Duodenal mucosa (tissue), 2 donors: ENCODE results near the gene ILDR1.

ENCODE experiments used
- H3K27ac ChIP-seq: one replicate; pipeline ENCODE4 v1.7.0; 2013; ENCODE audit warnings: low read depth, low read length
- H3K27me3 ChIP-seq, 2 donors: one replicate each; pipeline ENCODE4 v1.7.0; 2013; ENCODE audit warnings: low read length in 2 of 2, control low read depth in 1 of 2; ENCODE audit not compliant: insufficient read depth in 2 of 2, control insufficient read depth in 1 of 2
- H3K36me3 ChIP-seq, 2 donors: one replicate each; pipeline ENCODE4 v1.7.0; 2013; ENCODE audit warnings: low read length in 2 of 2, control low read depth in 1 of 2; ENCODE audit not compliant: insufficient read depth in 2 of 2, control insufficient read depth in 1 of 2
- H3K4me1 ChIP-seq, 2 donors: one replicate each; pipeline ENCODE4 v1.7.0; 2013; ENCODE audit warnings: low read length in 2 of 2, control low read depth in 1 of 2; ENCODE audit not compliant: insufficient read depth in 2 of 2, control insufficient read depth in 1 of 2
- H3K4me3 ChIP-seq, 2 donors: one replicate each; pipeline ENCODE4 v1.7.0; 2013; ENCODE audit warnings: low read length in 2 of 2, low read depth in 1 of 2
- H3K9ac ChIP-seq, 2 donors: one replicate each; pipeline ENCODE4 v1.7.0; 2013; ENCODE audit warnings: low read length in 2 of 2, low read depth in 1 of 2
- H3K9me3 ChIP-seq, 2 donors: one replicate each; pipeline ENCODE4 v1.7.0; 2013; ENCODE audit warnings: low read length in 2 of 2, control low read depth in 1 of 2; ENCODE audit not compliant: control insufficient read depth in 1 of 2

ILDR1 gene

DNA sequence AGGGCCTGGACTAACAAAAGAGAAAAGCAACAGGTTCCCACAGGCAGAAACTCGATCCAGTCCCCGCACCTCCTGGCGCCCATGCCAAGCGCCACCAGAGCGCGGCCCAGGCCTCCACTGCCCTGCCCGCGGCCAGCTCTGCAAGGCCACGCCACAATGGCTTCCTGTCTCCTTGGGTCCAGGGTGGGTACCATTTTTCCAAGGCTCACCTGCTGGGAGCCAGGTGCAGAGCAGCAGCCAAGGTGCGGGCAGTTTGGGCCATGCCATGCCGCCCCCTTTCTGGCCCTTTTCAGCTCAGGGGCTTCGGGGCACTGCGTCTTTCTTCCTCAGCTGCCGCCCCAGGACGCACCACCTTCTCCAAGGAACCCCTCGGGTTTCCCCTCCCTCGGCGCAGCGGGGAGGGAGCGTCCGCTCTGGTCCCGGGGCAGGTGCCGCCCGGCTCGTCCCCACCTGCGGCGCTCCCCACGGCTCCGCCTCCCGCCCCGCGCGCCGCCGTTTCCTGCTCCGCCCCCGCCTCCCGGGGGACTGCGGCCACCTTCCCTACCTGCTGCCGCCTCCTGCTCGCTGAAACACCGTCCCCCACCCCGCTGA, at the start of gene ILDR1:
Gene ILDR1, minus strand, starts transcription at position 437 of the 591 bp plus-strand sequence. Its CDS starts 170 bp downstream, at position 267.
- H3K27me3 ChIP-seq: no peaks in the 10 kb centered on the region
- H3K9ac ChIP-seq: peak within 1 kb of the TSS; percentile 63
- H3K36me3 ChIP-seq: no peaks in the 10 kb centered on the region
- peaks cover 7 to 10% of the 10 kb centered on the region in 2 donors for H3K4me1 ChIP-seq
- H3K9me3 ChIP-seq: no peaks in the 10 kb centered on the region
- peak within 1 kb of the TSS; percentile 68 for H3K27ac ChIP-seq
- H3K4me3 ChIP-seq: peak within 1 kb of the TSS; percentile 65 to 73

DNA sequence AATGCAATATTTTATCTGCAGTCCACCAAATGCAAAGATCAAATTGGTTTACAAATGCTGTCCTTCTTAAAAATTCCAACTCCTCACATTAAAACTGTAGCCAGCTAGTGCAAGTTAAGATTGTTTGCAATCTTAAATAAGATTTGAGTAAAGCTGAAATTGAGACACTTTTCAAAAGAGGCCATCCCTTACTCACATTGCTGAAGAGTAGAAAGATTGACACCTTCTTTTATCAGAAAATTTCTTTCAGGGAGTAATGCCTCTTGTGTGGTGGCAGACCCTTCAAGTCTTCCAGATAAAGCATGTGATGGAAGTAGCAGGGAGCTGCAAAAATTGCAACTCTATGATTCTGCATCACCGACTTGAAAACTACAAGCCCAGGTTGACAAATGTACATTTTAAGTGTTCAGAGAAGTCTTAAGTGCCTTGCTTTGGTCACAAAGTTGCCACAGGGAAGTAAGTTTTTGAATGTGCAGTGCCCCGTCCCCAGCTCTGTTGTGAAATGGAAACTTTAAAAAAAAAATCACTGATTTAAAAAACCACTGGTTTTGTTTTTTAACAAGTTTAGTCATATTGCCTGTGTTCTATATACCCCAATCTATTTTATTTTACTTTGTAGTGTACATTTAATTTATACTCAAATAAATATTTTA, 45.7 kb upstream of the ILDR1 start:
- Histone ChIP-seq H3K4me1 (no peaks in the 10 kb centered on the region), H3K9ac (no peak overlapping the region), H3K27me3 (no peaks in the 10 kb centered on the region), H3K4me3 (no peak overlapping the region), H3K27ac (no peak overlapping the region), H3K36me3 (no peaks in the 10 kb centered on the region), H3K9me3 (no peaks in the 10 kb centered on the region)

DNA sequence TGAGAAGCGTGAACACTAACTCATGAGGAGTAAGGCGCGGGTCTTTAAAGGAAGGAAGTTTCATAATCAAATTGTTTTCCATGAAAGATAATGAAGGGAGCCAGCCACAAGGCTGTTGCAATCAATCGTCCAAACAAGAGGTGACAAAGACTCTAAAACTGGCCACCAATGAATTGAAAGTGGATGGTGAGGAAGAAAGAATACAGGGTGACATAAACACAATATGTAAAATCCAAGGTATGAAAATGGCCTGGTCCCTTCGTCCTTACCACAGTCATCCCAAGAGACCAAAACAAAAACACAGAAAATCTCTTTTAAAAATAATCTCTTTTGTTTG, 45.1 kb upstream of the ILDR1 start:
- H3K9me3 ChIP-seq: no peaks in the 10 kb centered on the region
- H3K4me3 ChIP-seq: no peak overlapping the region
- H3K27me3 ChIP-seq: no peaks in the 10 kb centered on the region
- no peak overlapping the region for H3K9ac ChIP-seq
- H3K27ac ChIP-seq: no peak overlapping the region
- no peaks in the 10 kb centered on the region for H3K36me3 ChIP-seq
- H3K4me1 ChIP-seq: no peaks in the 10 kb centered on the region

DNA sequence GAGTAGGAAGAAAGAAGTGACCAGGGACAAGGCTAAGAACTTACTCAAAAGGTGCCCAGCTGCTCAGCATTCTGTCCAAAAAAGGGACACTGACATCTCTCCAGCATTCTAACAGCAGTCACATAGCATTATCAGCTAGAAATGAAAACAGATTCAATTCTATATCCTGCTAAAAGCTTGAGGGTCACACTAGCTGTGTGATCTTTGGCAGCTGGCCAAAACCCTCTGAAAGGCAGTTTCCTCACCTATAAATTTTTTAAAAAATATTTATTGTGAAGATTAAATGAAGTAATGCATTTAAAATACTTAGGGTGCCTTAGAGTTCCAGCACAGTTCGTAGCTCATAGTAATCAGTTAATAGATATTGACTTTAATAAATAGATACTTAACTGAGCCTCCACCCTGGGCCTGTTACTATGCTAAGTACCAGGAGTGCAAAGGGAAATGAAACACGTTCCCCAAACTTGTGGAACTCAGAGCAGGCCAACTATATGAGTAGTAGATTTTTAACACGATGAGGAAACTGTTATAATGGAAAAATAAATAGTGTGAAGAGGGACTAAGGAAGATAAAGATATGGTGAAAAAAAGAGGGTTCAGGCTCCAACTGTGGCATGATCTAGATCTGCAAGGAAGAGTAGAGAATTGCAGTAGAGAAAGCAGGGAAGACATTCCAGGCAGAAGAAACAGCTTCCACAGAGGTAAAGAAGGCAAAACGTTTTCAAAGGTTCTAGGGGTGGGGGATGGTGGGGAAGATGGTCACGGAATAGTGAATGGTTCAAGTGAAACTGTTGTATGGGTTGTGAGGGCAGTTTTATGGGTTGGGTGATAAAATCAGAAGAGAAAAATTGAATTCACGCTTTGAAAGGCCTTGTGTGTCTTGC, 44.5 kb upstream of the ILDR1 start:
- Histone ChIP-seq H3K9ac (no peak overlapping the region), H3K4me1 (no peaks in the 10 kb centered on the region), H3K4me3 (no peak overlapping the region), H3K9me3 (no peaks in the 10 kb centered on the region), H3K27ac (no peak overlapping the region), H3K27me3 (no peaks in the 10 kb centered on the region), H3K36me3 (no peaks in the 10 kb centered on the region)

DNA sequence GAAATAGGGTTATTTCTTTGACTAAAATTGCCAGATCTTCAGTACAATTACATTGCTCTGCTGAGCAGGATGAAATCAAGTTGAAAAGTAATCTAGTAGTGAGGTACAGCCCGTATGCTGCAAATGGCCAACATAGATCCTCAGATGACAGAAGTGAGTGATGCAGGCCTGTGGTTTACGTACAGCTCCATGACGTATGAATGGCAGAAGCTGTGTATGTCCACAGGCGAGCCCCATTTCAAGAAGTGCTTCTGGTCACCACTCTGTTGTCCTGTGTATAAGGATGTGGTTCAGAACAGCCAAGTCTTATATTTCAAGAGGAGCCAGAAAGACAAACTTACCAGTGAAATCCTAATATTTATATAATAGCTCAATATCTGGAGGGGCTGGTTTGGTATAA, 42.3 kb upstream of the ILDR1 start:
- Histone ChIP-seq H3K27ac (no peak overlapping the region), H3K9me3 (no peaks in the 10 kb centered on the region), H3K27me3 (no peaks in the 10 kb centered on the region), H3K4me3 (no peak overlapping the region), H3K4me1 (no peaks in the 10 kb centered on the region), H3K36me3 (no peaks in the 10 kb centered on the region), H3K9ac (no peak overlapping the region)

DNA sequence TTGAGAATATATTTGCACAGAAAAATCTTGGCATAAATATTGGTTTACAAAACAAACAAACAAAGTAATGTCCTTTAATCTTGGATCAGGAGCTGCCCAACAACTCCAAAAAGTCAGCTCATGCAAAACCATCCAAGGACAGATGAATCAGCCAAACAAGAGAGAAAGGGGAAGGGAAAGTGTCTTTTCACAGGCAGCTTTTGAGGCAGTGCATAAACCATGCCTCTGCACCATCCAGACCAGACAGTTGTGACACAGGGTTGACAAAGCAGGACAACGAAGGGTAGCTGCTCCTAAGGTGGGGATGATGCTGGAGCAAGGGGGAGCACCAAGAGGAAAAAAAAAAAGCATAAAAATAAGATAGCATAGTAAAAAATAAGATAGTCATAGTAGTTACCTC, 41.9 kb upstream of the ILDR1 start:
- Histone ChIP-seq H3K36me3 (no peaks in the 10 kb centered on the region), H3K9me3 (no peaks in the 10 kb centered on the region), H3K27me3 (no peaks in the 10 kb centered on the region), H3K4me1 (no peaks in the 10 kb centered on the region), H3K27ac (no peak overlapping the region), H3K4me3 (no peak overlapping the region), H3K9ac (no peak overlapping the region)

DNA sequence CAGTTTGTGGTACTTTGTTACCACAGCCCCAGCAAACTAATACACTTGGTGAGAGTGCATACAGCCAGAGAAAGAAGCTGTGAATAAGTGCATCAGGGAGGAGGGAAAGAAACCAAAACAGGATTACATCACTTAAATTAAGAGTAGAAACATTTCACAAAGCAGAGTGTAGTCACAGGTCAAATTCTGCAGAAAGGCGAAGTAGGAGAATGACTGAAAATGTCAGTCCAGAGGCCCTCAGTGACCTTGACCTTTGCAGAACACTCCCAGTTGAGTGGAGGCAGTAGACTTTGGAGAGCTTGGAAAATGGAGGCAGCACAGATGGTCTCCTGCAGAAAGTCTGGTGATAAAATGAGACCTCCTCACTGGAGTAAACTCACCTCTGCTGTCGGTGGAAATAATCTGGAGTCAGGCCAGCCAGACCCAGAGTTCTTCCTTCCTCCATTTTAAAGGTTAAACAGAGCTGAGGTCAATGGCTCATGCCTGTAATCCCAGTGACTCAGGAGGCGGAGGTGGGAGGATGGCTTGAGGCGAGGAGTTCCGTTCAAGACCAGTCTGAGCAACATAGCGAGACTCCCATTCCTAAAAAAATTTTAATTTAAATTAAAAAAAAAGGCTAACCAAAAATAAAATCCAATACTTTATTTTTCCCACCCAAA, 38.1 kb upstream of the ILDR1 start:
- Histone ChIP-seq H3K4me1 (no peaks in the 10 kb centered on the region), H3K27me3 (no peaks in the 10 kb centered on the region), H3K9me3 (no peaks in the 10 kb centered on the region), H3K27ac (no peak overlapping the region), H3K36me3 (no peaks in the 10 kb centered on the region), H3K9ac (no peak overlapping the region), H3K4me3 (no peak overlapping the region)

DNA sequence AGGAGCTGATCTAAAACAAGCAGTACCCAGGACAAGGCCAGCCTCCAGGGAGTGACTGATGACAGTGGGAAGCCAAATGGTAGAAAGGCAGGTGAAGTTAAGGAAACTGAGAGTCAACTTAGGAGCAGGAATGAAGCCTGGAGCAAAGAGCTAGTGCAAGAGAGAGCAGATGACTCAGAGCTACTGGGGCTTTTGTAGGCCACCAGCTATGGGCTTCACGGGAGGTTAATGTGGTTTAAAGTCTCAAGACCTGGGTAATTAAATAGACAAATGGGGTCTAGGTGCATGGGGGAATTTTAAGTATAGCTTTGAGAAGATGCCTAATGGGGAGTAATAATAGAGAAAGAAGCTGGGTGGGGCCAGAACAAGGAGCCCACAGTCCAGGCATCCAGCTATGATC, 36.2 kb upstream of the ILDR1 start:
- Histone ChIP-seq H3K36me3 (no peaks in the 10 kb centered on the region), H3K27ac (no peak overlapping the region), H3K4me3 (no peak overlapping the region), H3K27me3 (peaks cover 0 to 4% of the 10 kb centered on the region in 2 donors), H3K9ac (no peak overlapping the region), H3K4me1 (no peaks in the 10 kb centered on the region), H3K9me3 (no peaks in the 10 kb centered on the region)

DNA sequence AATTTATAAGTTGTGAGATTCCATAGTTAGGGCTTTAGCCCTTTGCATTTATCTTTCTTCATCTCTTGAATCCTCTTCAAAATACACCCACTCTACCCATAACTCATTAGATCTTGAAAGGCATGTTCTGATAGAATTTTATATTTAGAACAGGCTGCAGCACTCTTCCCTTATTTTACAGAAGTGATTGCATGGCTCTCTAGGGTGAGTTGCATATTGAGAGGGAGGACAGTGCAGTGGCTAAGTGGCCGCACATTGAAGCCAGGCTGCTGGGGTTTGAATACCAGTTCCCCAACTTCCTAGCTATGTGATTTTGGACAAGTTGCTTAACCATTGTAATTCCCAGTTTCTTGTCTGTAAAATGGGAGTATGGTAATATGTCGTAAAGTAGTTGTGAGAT, 35.6 kb upstream of the ILDR1 start:
- H3K9ac ChIP-seq: no peak overlapping the region
- no peaks in the 10 kb centered on the region for H3K36me3 ChIP-seq
- H3K9me3 ChIP-seq: no peaks in the 10 kb centered on the region
- H3K4me3 ChIP-seq: no peak overlapping the region
- H3K27ac ChIP-seq: no peak overlapping the region
- H3K4me1 ChIP-seq: no peaks in the 10 kb centered on the region
- peaks cover 0 to 4% of the 10 kb centered on the region in 2 donors for H3K27me3 ChIP-seq

DNA sequence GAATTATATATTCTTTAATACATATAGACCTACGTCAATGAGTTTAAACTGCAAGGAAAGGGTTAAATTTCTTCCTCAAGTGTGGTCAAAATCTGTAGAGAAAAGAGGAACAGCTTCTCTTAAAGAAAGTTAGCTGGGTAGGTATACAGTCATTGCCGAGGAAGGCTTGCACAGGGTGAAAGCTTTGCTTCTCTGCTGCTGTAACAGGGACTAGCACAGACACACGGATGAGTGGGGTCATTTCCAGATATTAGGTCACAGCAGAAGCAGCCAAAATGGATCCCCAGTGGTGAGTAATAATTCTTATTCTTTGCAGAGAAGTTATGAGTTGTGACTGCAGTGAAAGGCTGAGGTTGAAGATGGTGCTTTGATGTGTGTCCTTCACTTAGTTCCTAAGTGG, 33.2 kb upstream of the ILDR1 start, which contains the start of gene CD86:
Gene CD86, plus strand, starts transcription at position 148 of the 400 bp plus-strand sequence. Its CDS starts 128 bp downstream, at position 276.
- peak within 1 kb of the TSS in 1 of 2 donors; percentile 1 for H3K4me3 ChIP-seq
- H3K27me3 ChIP-seq: peaks cover 0 to 4% of the 10 kb centered on the region in 2 donors
- H3K27ac ChIP-seq: no peak within 1 kb of the TSS
- H3K4me1 ChIP-seq: no peaks in the 10 kb centered on the region
- no peak within 1 kb of the TSS for H3K9ac ChIP-seq
- H3K9me3 ChIP-seq: no peaks in the 10 kb centered on the region
- no peaks in the 10 kb centered on the region for H3K36me3 ChIP-seq
